ENCODE measurements around the gene GLI3.

GLI3 gene

GRCh38 chr7:42137431-42137830, 99.6 kb downstream of the GLI3 start:
- FAIRE-seq: no peak

- no peak for FAIRE-seq
Measured at GRCh38 chr7:42135728-42136127, 101.3 kb downstream of the GLI3 start.

GRCh38 chr7:42134276-42134876, 102.6 kb downstream of the GLI3 start:
- no peak for FAIRE-seq

- no peak for FAIRE-seq
Measured at GRCh38 chr7:42133321-42133720, 103.7 kb downstream of the GLI3 start.

- no peak for FAIRE-seq
Measured at GRCh38 chr7:42128703-42129102, 108.3 kb downstream of the GLI3 start.

GRCh38 chr7:42127232-42127622, 109.8 kb downstream of the GLI3 start:
- FAIRE-seq: no peak

GRCh38 chr7:42126475-42127231, 110.4 kb downstream of the GLI3 start:
- FAIRE-seq: no peak

GRCh38 chr7:42125321-42125720, 111.7 kb downstream of the GLI3 start:
- FAIRE-seq: no peak

GRCh38 chr7:42123716-42124115, 113.3 kb downstream of the GLI3 start:
- FAIRE-seq: no peak

- FAIRE-seq: no peak
Measured at GRCh38 chr7:42120191-42120590, 116.8 kb downstream of the GLI3 start.

- FAIRE-seq: no peak
Measured at GRCh38 chr7:42117201-42117600, 119.8 kb downstream of the GLI3 start.

GRCh38 chr7:42115795-42116194, 121.2 kb downstream of the GLI3 start:
- FAIRE-seq: no peak

- FAIRE-seq: no peak
Measured at GRCh38 chr7:42110333-42110732, 126.7 kb downstream of the GLI3 start.

- no peak for FAIRE-seq
Measured at GRCh38 chr7:42108803-42109528, 128.0 kb downstream of the GLI3 start.

- FAIRE-seq: no peak
Measured at GRCh38 chr7:42107484-42108240, 129.3 kb downstream of the GLI3 start.

GRCh38 chr7:42106562-42106961, 130.4 kb downstream of the GLI3 start:
- no peak for FAIRE-seq

GRCh38 chr7:42105554-42106358, 131.3 kb downstream of the GLI3 start:
- FAIRE-seq: no peak

GRCh38 chr7:42104694-42105093, 132.3 kb downstream of the GLI3 start:
- no peak for FAIRE-seq

GRCh38 chr7:42104231-42104630, 132.8 kb downstream of the GLI3 start:
- no peak for FAIRE-seq

- no peak for FAIRE-seq
Measured at GRCh38 chr7:42103456-42103855, 133.6 kb downstream of the GLI3 start.

- no peak for FAIRE-seq
Measured at GRCh38 chr7:42103020-42103419, 134.0 kb downstream of the GLI3 start.

GRCh38 chr7:42102301-42102700, 134.7 kb downstream of the GLI3 start:
- no peak for FAIRE-seq

- no peak for FAIRE-seq
Measured at GRCh38 chr7:42100156-42100508, 136.9 kb downstream of the GLI3 start.
